AG10803 (cell line): ENCODE results near the gene ASB10.

ENCODE experiments used
- DNase-seq: peaks from one replicate; pipeline ENCODE4 v3.0.0; 2010; ENCODE audit warnings: low read depth
- H3K4me3 ChIP-seq: 2 replicates; pipeline ENCODE4 v1.5.1; 2011; ENCODE audit warnings: mild to moderate bottlenecking, low read length, control low read depth
- CTCF ChIP-seq: conservative IDR thresholded peaks from 2 replicates; pipeline ENCODE4 v1.5.1; 2011; ENCODE audit warnings: mild to moderate bottlenecking, low read length, control low read depth, inconsistent platforms

ASB10 gene

GRCh38 chr7:151223728-151224127 lies 36.7 kb upstream of the ASB10 start:
- TF ChIP-seq CTCF, result no peak
- DNase-seq, result no peak
- H3K4me3 ChIP-seq, result no peak overlapping the region

DNA sequence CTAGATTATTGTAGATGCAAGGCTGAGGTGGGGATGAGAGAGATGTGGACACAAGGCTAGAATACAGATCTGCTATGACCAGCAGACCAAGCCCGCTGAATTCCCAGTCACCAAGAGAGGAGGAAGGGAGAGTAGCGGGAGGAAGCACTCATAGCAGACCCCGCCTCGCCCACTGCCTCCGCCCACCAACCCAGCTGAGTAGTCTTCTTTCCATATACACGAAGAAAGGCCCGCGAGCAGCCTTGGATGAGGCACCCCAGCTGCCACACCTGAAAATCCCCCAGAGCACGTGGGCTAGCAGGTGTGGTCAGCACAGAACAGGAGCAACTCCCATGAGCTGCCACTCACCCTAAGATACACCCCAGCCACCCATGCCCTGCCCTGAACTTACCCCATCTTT lies 31.1 kb upstream of the ASB10 start:
- H3K4me3 ChIP-seq, result no peak overlapping the region
- TF ChIP-seq CTCF, result no peak
- no peak for DNase-seq

DNA sequence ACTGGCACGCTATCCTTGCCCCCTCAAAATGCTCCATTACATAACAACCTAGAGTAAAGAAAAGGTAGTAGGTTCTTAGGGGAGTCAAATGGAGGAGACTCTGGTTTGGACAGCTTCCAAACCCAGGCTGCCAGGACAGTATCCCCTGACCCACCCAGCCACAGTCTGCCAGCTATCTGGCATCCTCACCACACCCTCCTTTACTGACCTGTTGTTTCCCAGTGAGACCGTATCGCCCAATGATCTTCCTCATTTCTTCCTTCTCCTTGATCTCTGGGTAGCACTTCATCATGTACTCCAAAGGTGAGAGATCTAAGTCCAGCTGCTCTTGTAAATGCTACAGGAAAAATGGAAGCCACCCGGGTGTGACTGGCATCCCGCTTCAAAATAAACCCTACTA lies 28.3 kb upstream of the ASB10 start:
- DNase-seq, result no peak
- no peak overlapping the region for H3K4me3 ChIP-seq
- no peak for TF ChIP-seq CTCF

GRCh38 chr7:151213826-151214225 lies 26.8 kb upstream of the ASB10 start:
- no peak overlapping the region for H3K4me3 ChIP-seq
- no peak for TF ChIP-seq CTCF
- no peak for DNase-seq

DNA sequence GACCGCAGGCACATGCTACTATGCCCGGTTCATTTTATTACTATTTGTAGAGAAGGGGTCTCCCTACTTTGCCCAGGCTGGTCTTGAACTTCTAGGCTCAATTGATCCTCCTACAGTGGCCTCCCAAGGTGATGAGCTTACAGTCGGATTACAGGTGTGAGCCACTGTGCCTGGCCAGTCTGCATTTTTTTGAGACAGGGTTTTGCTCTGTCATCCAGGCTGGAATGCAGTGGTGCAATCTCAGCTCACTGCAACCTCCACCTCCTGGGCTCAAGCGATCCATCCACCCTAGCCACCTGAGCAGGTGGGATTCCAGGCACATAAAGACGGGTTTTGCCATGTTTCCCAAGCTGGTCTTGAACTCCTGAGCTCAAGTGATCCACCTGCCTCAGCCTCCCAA lies 25.6 kb upstream of the ASB10 start:
- H3K4me3 ChIP-seq, result no peak overlapping the region
- DNase-seq, result no peak
- TF ChIP-seq CTCF, result no peak

- no peak for TF ChIP-seq CTCF
These were observed 24.2 kb upstream of the ASB10 start for GRCh38 chr7:151211155-151211772.

GRCh38 chr7:151210087-151210854 lies 23.2 kb upstream of the ASB10 start, which contains the start of gene H2BK1:
H2BK1 (minus strand) TSS chr7:151210488; CDS start chr7:151210318, 170 bp downstream.
- H3K4me3 ChIP-seq, result no peak within 1 kb of the TSS
- no peak for TF ChIP-seq CTCF
- DNase-seq, result no peak

More at GRCh38 chr7:151211155-151211772, 24.2 kb upstream of the ASB10 start:
- DNase-seq, result no peak
- no peak overlapping the region for H3K4me3 ChIP-seq
